ENCODE measurements around the gene ITIH2.

GRCh38 chr10:7666253-7667023 is 36.7 kb upstream of the ITIH2 start, which contains the start of gene ITIH5:
- TF ChIP-seq CTCF (IDR thresholded peaks at IDR 0.05; ENCODE audit: control extremely low read depth in 1 of 3, insufficient read depth in 1 of 3, low read depth in 1 of 3, low read length in 3 of 3) (no peak), EGR1 (IDR thresholded peaks at IDR 0.05; ENCODE audit: borderline replicate concordance, low read depth, low read length) (no peak), SP1 (IDR thresholded peaks at IDR 0.05; ENCODE audit: low read depth, low read length) (no peak), POLR2AphosphoS5 (IDR thresholded peaks at IDR 0.05; ENCODE audit: low read depth, low read length) (no peak)

All from H1 (cell line).